BLaER1 (cell line): ENCODE data around the gene CDH23.

Source experiments
- H3K27ac ChIP-seq: shearing (Covaris generic); formaldehyde crosslinking; 2 replicates; pipeline ENCODE4 v1.8.1; 2022
- H3K27me3 ChIP-seq: shearing (Covaris generic); formaldehyde crosslinking; 2 replicates; pipeline ENCODE4 v1.8.1; 2022
- H3K36me3 ChIP-seq: shearing (Covaris generic); formaldehyde crosslinking; 2 replicates; pipeline ENCODE4 v1.8.1; 2022
- H3K4me1 ChIP-seq: shearing (Covaris generic); formaldehyde crosslinking; 2 replicates; pipeline ENCODE4 v1.8.1; 2022
- H3K4me2 ChIP-seq: shearing (Covaris generic); formaldehyde crosslinking; 2 replicates; pipeline ENCODE4 v1.8.1; 2022
- H3K4me3 ChIP-seq: shearing (Covaris generic); formaldehyde crosslinking; 2 replicates; pipeline ENCODE4 v1.8.1; 2022
- H3K9ac ChIP-seq: shearing (Covaris generic); formaldehyde crosslinking; 2 replicates; pipeline ENCODE4 v1.8.1; 2022
- H3K9me3 ChIP-seq: shearing (Covaris generic); formaldehyde crosslinking; 2 replicates; pipeline ENCODE4 v1.8.1; 2022
- H4K20me1 ChIP-seq: shearing (Covaris generic); formaldehyde crosslinking; 2 replicates; pipeline ENCODE4 v1.8.1; 2022
- Cebpa-rat ChIP-seq: shearing (Covaris generic); IDR thresholded peaks from 2 replicates; pipeline ENCODE4 v1.8.1; 2022

Gene CDH23

GRCh38 chr10:71618598-71618997 is 221.9 kb downstream of the CDH23 start:
- Histone ChIP-seq H3K4me2 (no peak overlapping the region), H3K36me3 (no peaks in the 10 kb centered on the region), H3K4me1 (peaks cover 28% of the 10 kb centered on the region), H3K4me3 (no peak overlapping the region), H3K9ac (no peak overlapping the region), H3K27me3 (no peaks in the 10 kb centered on the region), H3K27ac (no peak overlapping the region), H4K20me1 (no peaks in the 10 kb centered on the region), H3K9me3 (no peaks in the 10 kb centered on the region)
- no peak for TF ChIP-seq Cebpa-rat

- TF ChIP-seq Cebpa-rat, result no peak
- no peaks in the 10 kb centered on the region for H3K9me3 ChIP-seq
- H4K20me1 ChIP-seq, result no peaks in the 10 kb centered on the region
- no peak overlapping the region for H3K4me2 ChIP-seq
- no peaks in the 10 kb centered on the region for H3K27me3 ChIP-seq
- H3K9ac ChIP-seq, result no peak overlapping the region
- no peak overlapping the region for H3K4me3 ChIP-seq
- H3K4me1 ChIP-seq, result peaks cover 46% of the 10 kb centered on the region
- no peaks in the 10 kb centered on the region for H3K36me3 ChIP-seq
- H3K27ac ChIP-seq, result no peak overlapping the region
Observed at GRCh38 chr10:71620642-71621041, 223.9 kb downstream of the CDH23 start.

GRCh38 chr10:71621231-71622153 is 224.8 kb downstream of the CDH23 start:
- peak overlapping the region; percentile 70 for H3K4me2 ChIP-seq
- no peak overlapping the region for H3K4me3 ChIP-seq

GRCh38 chr10:71622154-71622526 is 225.4 kb downstream of the CDH23 start:
- no peaks in the 10 kb centered on the region for H4K20me1 ChIP-seq
- H3K36me3 ChIP-seq, result no peaks in the 10 kb centered on the region
- H3K4me3 ChIP-seq, result no peak overlapping the region
- no peak for TF ChIP-seq Cebpa-rat
- H3K4me1 ChIP-seq, result peaks cover 50% of the 10 kb centered on the region
- no peak overlapping the region for H3K9ac ChIP-seq
- no peaks in the 10 kb centered on the region for H3K9me3 ChIP-seq
- peak overlapping the region; percentile 70 for H3K4me2 ChIP-seq
- no peaks in the 10 kb centered on the region for H3K27me3 ChIP-seq
- no peak overlapping the region for H3K27ac ChIP-seq

More at GRCh38 chr10:71621231-71622153, 224.8 kb downstream of the CDH23 start:
- Histone ChIP-seq H3K9ac (no peak overlapping the region), H3K27me3 (no peaks in the 10 kb centered on the region), H3K27ac (peak overlapping the region; percentile 33; the same call in 1 of the 2 replicates), H3K36me3 (no peaks in the 10 kb centered on the region), H3K4me1 (peaks cover 49% of the 10 kb centered on the region), H3K9me3 (no peaks in the 10 kb centered on the region), H4K20me1 (no peaks in the 10 kb centered on the region)
- TF ChIP-seq Cebpa-rat, result no peak

GRCh38 chr10:71622616-71623015 is 225.9 kb downstream of the CDH23 start:
- H3K4me2 ChIP-seq, result peak overlapping the region; percentile 64
- no peaks in the 10 kb centered on the region for H4K20me1 ChIP-seq
- no peak overlapping the region for H3K27ac ChIP-seq
- no peaks in the 10 kb centered on the region for H3K27me3 ChIP-seq
- H3K36me3 ChIP-seq, result no peaks in the 10 kb centered on the region
- TF ChIP-seq Cebpa-rat, result no peak
- H3K4me1 ChIP-seq, result peaks cover 55% of the 10 kb centered on the region
- no peaks in the 10 kb centered on the region for H3K9me3 ChIP-seq
- no peak overlapping the region for H3K9ac ChIP-seq
- no peak overlapping the region for H3K4me3 ChIP-seq

- TF ChIP-seq Cebpa-rat, result no peak
- Histone ChIP-seq H3K9me3 (no peaks in the 10 kb centered on the region), H3K27me3 (no peaks in the 10 kb centered on the region), H3K27ac (0 out of 2 replicates have a peak overlapping the region, but pooled peaks have one; percentile 19), H4K20me1 (no peaks in the 10 kb centered on the region), H3K36me3 (no peaks in the 10 kb centered on the region), H3K4me1 (peaks cover 57% of the 10 kb centered on the region), H3K4me3 (no peak overlapping the region), H3K9ac (peak overlapping the region; percentile 16; the same call in 1 of the 2 replicates), H3K4me2 (peak overlapping the region; percentile 64)
Observed at GRCh38 chr10:71623098-71623985, 226.6 kb downstream of the CDH23 start.

- Histone ChIP-seq H3K4me3 (no peak overlapping the region), H3K27me3 (no peaks in the 10 kb centered on the region), H3K4me1 (peaks cover 57% of the 10 kb centered on the region), H3K27ac (no peak overlapping the region), H4K20me1 (no peaks in the 10 kb centered on the region), H3K4me2 (peak overlapping the region; percentile 64; the same call in 1 of the 2 replicates), H3K36me3 (no peaks in the 10 kb centered on the region), H3K9me3 (no peaks in the 10 kb centered on the region), H3K9ac (no peak overlapping the region)
- TF ChIP-seq Cebpa-rat, result no peak
Observed at GRCh38 chr10:71623986-71624291, 227.2 kb downstream of the CDH23 start.

GRCh38 chr10:71625445-71626175 is 228.9 kb downstream of the CDH23 start:
- H3K9me3 ChIP-seq, result no peaks in the 10 kb centered on the region
- H3K36me3 ChIP-seq, result no peaks in the 10 kb centered on the region
- H3K27me3 ChIP-seq, result no peaks in the 10 kb centered on the region
- H3K9ac ChIP-seq, result no peak overlapping the region
- H3K4me1 ChIP-seq, result peaks cover 57% of the 10 kb centered on the region
- no peak for TF ChIP-seq Cebpa-rat
- no peak overlapping the region for H3K27ac ChIP-seq
- no peaks in the 10 kb centered on the region for H4K20me1 ChIP-seq
- H3K4me3 ChIP-seq, result no peak overlapping the region
- peak overlapping the region; percentile 29; the same call in 1 of the 2 replicates for H3K4me2 ChIP-seq

GRCh38 chr10:71627230-71627939 is 230.7 kb downstream of the CDH23 start:
- no peaks in the 10 kb centered on the region for H3K9me3 ChIP-seq
- H3K36me3 ChIP-seq, result no peaks in the 10 kb centered on the region
- H3K27me3 ChIP-seq, result no peaks in the 10 kb centered on the region
- H3K4me3 ChIP-seq, result no peak overlapping the region
- H3K4me1 ChIP-seq, result peaks cover 41% of the 10 kb centered on the region
- H4K20me1 ChIP-seq, result no peaks in the 10 kb centered on the region
- no peak overlapping the region for H3K9ac ChIP-seq
- no peak overlapping the region for H3K4me2 ChIP-seq
- TF ChIP-seq Cebpa-rat, result no peak
- H3K27ac ChIP-seq, result no peak overlapping the region
